Activated naive CD4-positive, alpha-beta T cell treated with anti-CD3 and anti-CD28 coated beads, Interleukin-2, amount 50 U/mL, for 16 hours (primary cell): ENCODE data around the gene BCAP31.

ENCODE experiments used
- DNase-seq: peaks from one replicate; pipeline ENCODE4 v3.0.0-alpha.2; 2020

Gene BCAP31

DNA sequence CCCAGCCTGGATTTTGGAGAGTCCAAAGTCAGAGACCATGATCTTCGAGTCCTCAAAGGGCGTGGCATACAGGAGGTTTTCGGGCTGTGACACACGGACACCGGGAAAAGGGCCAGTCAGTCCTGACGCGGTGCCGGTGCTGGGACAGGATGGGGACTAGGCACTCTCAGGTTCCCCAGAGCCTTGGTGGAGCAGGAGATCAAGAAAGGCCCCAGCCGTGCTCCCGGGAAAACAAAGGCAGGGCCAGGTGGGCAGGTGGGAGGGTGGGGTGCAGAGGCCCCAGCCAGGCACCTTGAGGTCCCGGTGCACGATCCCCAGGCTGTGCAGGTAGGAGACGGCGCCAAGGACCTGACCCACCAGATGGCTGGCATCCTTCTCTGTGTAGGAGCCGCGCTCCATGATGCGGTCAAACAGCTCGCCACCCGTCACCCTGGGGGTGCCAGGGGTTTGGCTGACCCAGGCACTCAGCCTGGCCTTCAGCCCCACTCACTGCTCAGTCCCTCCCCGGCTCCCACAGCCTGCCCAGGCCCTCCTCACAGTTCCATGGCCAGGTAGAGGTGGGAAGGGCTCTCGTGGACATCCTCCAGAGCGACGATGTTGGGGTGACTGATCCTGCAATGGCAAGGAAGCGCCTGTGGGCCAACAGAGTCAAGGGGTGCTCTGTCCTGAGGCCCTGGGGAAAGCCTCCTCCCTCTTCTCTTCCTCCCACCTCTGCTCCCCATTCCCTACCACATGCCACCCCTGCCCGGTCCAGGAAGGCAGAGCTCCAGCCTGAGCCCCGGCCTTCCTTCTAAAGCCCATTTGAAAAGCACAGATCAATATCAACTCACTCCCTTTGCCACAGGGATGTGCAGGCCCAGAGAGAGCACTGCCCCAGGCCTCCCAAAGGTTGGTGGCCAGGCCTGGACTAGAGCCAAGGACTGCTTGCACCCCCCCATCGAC lies 52.3 kb downstream of the BCAP31 start:
- DNase-seq = no peak

DNA sequence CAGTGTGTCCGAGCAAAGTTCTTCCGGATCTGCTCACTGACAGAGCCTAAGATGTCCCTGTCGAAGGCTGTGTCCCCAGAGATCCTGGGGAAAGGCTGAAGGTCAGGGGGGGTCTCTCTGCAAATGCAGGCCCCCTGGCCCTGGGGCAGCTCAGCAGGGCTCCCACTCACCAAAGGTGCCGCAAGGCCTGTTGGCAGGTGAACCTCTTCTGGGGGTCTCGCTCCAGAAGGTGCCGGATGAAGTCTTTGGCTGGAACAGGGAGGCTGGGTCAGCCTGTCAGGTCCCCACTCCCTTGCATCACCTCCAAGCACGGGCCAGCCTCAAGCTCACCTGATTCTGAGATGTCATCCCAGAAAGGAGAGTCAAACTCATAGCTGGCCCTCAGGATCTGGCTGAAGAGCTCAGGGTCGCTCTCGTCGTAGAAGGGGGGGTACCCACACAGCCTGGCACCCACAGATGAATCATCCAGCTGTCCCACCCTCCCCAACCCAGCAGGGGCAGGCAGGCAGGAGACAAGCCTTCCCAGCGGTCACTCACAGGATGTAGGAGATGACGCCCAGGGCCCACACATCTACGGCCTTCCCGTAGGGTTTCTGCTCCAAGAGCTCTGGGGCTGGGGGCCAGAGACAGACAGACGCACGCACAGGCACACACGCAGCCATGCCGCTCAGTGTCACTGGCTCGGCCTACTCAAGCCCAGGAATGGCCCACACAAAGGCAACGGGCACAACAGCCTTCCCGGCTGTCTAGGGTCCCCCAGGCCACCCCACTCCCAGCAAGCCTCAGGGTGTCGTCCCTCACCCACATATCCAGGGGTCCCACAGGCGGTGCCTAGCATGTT lies 53.2 kb downstream of the BCAP31 start:
- DNase-seq = no peak

DNA sequence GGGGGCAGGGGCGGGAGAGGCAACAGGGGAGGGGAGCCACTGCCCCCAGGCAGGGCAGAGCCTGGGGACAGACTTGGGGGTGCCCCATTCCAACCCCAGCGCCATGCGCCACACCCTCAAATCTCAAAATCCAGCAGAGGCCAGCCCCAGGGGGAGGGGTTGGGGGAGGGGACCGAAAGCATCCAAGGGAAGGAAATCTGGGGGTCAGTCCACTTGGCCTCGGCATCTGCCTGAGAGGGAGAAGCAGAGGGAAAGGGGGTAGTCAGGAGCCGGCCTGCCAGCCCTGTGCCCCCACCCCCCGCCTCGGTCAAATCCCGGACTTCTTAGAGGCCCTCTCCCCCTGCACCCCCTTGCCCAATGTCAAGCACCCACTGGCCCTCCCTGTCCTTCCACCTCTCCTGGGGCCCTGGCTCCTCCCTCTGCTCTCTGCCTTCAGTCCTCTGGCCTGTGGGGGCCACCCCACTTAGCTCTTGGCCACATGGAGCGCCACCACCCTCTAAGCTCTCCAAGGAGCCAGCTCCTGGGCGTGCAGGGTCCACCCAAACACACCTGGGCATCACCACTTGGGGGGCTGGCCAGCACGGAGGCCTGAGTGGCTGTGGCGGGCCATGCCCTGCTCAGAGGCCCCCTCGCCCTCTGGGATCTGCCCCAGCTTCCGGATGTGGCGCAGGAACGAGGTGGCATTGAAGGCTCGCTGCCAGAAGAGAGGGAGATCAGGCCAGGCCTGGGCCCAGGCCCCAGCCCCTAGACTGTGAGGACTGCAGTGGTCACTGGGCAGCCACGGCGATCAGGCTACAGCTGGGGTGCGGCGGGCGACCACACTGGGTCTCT lies 54.1 kb downstream of the BCAP31 start:
- no peak for DNase-seq

DNA sequence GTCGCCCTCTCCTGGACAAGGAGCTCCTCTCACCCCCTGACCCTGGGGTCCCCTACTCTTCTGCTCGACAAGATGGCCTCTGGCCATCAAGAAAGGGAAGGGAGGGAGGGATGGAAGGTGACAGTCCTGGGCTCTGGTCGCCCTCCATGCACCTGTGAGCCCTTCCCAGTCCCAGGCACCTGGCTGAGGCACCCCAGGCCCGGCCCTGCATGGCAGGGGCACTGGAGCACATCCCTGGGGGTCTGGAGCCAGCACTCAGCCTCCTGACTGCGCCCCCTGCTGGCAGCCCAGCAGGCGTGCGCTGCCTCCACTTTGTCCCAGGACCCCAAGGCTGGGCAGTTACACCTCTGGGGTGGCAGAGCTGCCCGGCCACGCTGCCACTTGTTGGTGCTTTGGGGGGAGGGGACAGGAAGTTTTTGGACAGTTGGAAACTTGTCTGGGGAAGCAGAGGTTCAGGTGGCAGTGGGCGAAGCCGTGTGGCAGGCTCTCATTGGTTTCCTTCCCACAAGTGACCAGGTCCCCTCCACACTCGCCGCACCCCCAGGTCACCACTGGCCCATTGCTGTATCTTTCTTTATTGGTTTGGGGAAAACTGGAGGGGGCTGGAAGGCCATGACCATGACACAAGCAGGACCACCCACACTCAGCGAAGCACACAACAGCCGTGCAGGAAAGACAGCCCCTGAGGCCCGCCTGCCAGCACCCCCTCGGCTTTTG lies 54.9 kb downstream of the BCAP31 start:
- DNase-seq = peak; percentile 47

DNA sequence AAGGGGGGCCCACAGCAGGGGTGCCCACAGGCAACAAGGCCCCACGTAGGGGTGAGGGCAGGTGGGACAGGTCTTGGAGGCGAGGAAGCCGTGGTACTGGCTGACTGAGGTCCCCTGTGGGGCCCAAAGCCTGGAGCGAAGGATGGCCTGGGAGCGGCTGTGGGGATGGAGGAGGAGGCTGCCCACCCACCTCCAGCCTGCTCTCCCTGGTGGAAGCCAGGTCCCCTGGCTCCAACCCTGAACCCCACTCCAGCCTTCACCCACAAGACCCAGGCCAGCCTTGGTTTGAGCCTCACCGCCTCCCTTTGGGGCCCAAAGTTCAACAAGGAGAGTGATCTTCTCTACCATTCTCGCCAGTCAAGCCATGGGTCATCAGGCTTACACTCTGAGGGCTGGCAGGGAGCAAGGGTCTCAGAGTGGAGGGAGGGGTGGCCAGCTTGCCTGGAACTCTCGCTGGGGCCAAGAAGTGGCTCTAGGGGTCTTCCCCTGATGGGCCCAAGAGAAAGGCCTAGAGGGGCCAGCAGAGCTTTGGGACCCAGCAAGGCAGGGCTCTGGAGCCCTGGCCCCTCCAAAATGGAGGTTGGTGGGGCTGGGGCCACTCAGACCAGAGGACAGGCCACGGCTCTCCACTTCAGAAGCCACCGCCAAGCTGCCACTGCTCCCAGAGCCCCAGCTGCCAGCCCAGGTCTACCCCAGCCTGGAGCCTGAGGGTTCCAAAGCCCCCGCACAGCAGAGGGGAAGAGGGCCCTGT lies 55.6 kb downstream of the BCAP31 start:
- DNase-seq = no peak

DNA sequence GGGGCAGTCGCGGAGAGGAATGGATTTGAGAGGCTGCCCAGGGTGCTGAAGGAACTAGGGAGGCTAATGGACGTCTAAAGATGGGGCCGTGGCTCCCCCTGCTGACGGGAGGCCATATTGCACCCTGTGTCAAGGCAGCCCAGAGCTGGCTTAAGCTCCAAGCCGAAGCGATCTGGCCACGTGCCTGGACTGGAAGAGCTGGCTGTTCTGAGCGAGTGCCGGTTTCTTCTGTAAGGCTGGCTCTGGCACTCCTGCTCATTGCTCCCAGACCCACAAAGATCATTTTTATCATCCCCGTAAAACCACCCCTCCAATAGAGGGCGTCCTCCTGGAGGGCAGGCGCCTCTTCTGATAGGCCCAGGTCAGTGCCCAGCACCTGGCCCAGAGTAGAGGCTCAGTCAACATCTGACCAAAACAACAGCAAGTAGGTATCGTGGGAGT lies 56.2 kb downstream of the BCAP31 start:
- peak; percentile 78 for DNase-seq

DNA sequence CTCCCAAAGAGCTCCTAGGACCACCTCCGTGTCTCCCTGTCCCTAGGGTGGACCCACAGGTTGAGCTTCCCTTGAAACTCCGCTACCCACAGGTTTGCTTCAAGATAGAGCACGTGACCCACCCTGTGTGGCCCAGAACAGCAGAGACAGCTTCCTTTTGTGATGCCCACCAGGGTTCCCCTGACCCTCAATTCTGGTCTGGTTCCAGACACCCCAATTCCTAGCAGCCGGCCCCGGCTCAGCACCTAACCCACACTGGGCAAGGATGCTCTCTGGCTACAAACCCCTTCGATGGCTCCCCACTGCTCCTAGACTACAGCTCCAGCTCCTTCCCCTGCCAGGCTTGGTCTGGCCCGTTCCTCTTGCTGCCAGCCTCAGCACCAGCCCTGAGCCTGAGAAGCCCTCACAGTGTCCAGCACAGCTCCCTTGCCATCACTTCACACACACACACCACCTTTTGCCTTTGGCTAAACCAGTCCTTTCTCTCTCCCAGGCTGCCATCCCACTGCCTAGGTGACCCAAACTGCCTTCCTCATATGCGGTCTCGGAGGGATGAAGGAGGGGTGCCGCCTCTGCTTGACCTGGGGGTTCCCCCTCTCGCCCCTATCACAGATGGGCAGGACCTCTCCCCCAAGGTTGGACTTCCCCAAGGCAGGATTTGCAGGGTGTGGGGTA lies 56.8 kb downstream of the BCAP31 start:
- DNase-seq = no peak

DNA sequence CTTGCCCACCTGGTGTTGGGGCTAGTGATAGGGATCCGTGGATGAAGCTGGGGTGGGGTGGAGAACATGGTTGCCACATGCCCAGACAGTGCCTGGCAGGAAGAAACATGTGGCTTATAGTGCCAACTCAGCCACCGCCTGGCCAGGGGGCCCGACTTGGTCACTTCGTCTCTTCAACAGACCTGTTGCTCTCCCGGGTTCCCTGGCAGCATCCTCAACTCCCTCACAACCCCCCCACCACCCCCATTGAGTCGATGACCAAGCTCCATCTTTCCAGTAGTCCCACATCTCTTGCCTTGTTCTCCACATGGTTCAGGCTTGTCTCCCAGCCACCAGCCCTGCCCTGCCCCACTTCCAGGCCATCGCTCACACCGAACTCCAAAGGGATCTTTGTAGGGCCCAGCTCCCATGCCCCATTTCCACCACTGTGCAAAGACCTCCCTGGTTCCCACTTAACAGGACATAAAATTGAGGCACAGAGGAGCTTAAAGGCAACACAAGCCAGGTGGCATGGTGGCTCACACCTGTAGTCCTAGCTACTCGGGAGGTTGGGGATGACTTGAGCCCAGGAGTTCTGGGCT lies 58.4 kb downstream of the BCAP31 start:
- no peak for DNase-seq

DNA sequence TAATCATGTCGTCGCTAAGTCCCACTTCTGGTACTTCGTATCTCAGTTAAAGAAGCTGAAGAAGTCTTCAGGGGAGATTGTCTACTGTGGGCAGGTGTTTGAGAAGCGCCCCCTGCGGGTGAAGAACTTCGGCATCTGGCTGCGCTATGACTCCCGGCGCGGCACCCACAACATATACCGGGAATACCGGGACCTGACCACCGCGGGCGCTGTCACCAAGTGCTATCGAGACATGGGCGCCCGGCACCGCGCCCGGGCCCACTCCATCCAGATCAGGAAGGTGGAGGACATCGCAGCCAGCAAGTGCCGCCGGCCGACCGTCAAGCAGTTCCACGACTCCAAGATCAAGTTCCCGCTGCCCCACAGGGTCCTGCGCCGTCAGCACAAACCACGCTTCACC lies 61.9 kb downstream of the BCAP31 start:
- DNase-seq = peak; percentile 66

DNA sequence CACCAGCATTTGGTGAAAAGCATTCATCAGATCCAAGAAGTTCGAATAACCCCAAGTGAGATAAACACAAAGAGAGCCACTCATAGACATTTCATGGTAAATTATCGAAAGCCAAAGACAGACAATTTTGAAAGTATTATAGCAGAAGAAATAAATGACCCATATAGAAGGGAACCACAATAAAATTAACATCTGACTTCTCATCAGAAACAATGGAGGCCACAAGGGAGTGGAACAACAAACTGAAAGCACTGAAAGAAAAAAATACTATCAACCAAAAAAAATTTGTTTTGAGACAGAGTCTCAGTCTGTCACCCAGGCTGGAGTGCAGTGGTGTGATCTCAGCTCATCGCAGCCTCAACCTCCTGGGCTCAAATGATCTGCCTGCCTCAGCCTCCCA lies 64.9 kb downstream of the BCAP31 start:
- DNase-seq = no peak

DNA sequence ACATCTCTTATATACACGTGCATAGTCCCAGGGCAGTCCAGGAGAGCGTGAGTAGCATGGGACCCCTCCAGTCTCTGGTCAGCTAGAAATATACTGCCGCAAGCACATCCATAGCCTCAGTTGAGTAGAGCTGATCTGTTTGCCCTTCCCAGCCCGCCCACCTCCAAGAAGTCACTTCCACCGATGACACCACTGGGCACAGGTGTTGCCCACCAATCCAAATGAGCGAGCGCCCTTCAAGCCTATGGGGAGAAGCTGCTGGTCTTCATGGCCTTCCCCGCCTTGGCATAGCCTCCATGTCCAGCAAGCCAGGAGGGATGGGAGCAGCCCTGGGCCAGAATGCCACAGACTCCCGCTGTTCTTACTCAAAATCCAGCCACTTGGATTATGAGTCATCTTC lies 67.0 kb downstream of the BCAP31 start:
- no peak for DNase-seq

DNA sequence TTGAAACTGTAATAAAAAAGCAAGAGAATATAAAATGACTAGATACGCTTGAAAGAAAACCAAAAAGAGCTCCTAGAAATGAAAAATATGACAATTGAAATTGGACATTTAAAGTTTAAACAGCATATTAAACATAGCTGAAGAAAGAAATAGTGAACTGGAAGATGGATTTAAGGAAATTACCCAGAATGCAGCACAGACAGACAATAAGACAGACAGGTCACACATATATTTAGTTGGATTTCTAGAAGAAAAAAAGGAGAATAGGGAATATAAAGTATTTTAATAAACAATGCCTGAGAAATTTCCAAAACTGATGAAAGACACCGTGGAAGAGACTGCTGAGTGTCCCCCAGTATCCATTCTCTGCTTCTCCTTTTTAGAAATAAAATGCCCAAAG lies 70.6 kb downstream of the BCAP31 start:
- no peak for DNase-seq

DNA sequence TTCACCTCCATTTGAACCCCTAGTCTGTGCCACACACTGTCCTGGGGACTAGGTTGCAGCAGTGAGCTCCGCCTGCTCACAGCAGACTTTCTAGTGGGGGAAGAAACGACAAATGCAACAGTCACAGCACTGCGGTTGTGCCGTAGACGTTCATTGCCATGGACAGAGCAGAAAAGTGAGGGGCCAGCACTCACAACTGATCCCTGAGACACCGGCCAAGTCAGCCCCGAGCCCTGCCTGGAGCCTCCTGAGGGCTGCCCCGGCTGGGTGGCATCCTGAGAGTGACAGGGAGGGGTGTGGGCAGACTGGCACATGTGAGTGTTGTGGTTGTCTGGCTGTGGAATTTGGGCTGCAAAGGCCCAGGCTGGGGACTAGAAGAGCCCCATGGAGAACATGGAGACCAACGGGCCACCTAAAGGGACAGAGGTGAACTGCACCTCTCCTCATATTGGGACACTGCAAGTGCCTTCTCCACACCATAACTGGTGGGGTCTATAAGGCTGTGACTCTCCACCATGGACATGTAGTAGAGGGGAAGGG lies 72.6 kb downstream of the BCAP31 start:
- DNase-seq = no peak

DNA sequence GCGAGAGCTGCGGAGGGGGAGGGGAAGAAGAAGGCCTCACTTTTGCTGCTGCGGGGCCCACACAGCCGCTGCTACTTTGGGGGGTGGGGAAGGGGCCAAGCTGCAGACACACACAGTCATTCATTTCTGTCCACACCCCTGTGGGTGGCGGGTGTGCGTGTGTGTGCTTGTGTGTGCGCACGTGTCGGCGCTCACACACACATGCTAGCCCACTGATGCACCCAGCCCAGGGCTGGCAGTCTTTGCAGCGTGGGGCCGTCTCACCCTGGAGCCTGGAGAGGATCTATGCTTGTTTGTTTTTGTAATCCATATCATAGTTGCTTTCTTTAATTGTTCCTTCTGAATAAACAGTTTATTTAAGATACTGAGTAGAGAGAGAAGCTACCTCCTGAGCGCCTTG lies 73.2 kb downstream of the BCAP31 start:
- no peak for DNase-seq
